Transverse colon (tissue), 4 donors: ENCODE measurements around the gene HES5.

Experiments
- EP300 ChIP-seq: sonication (generic); formaldehyde crosslinking; IDR thresholded peaks from one replicate; pipeline ENCODE4 v1.6.1; 2017; ENCODE audit warnings: antibody characterized with exemption, low read depth
- POLR2AphosphoS5 ChIP-seq, 3 donors: sonication (generic); formaldehyde crosslinking; IDR thresholded peaks; one replicate each; pipeline ENCODE4 v1.6.1; 2016; ENCODE audit warnings: antibody characterized with exemption in 3 of 3
- TF ChIP-seq, protein P1 (sequence below), 5 experiments: fragments of 200-600 bp in 3 of 5; fragments of 450-650 bp in 2 of 5; sonication (generic) in 3 of 5; IDR thresholded peaks; 1 replicate in 2 of 5; 2 replicates in 3 of 5; pipeline ENCODE4 v1.5.1; 2016 to 2017; ENCODE audit warnings: antibody characterized with exemption in 5 of 5, inconsistent platforms in 3 of 5, mild to moderate bottlenecking in 2 of 5, moderate library complexity in 1 of 5

DNA sequence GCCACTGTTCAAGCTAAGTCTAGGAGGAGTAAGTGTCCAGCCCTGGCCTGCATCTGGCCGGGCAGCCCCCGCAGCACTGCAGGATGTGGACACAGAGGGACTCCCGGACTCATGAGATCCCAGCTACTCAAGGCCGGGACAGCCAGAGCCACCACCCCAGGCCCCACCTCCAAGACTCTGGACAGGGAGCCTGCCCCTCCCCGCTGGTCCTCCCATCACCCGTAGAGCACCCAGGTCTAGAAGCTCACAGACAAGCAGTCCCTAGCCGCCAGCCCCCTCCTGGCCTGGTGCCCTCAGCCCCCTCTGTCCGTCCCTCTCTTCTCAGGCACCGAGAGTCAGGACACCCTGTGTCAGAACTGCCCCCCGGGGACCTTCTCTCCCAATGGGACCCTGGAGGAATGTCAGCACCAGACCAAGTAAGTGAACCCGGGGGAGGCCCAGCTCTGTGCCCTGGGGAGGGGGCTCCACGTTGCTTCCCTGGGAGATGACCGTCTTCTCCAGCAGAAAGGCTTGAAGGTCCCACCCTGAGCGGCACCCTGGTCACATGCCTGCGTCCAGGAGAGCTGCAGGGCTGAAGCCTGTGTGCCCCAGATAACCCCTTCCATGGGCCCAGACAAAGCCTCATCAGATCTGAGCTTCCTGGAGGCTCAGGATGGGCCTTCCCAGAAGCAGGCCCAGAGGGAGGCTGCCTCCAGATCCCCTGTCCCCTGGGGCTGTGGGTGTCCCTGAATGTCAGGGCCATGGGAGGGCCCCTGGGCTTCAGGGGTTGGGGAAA lies 30.4 kb upstream of the HES5 start:
- TF ChIP-seq, protein P1, sequence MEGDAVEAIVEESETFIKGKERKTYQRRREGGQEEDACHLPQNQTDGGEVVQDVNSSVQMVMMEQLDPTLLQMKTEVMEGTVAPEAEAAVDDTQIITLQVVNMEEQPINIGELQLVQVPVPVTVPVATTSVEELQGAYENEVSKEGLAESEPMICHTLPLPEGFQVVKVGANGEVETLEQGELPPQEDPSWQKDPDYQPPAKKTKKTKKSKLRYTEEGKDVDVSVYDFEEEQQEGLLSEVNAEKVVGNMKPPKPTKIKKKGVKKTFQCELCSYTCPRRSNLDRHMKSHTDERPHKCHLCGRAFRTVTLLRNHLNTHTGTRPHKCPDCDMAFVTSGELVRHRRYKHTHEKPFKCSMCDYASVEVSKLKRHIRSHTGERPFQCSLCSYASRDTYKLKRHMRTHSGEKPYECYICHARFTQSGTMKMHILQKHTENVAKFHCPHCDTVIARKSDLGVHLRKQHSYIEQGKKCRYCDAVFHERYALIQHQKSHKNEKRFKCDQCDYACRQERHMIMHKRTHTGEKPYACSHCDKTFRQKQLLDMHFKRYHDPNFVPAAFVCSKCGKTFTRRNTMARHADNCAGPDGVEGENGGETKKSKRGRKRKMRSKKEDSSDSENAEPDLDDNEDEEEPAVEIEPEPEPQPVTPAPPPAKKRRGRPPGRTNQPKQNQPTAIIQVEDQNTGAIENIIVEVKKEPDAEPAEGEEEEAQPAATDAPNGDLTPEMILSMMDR (IDR thresholded peaks at IDR 0.05) = no peak
- TF ChIP-seq EP300 (no peak), POLR2AphosphoS5 (IDR thresholded peaks at IDR 0.05) (no peak)
